ENCODE measurements around the gene LRRC59. TPM values are rescaled to one million over a fixed set of nuclear protein-coding genes. Genes with fewer than 3 reads are reported as not detected.

Gene LRRC59
- total and polyA plus RNA-seq, 2 of the 13 experiments (the other 11 are each of a cell fraction or from before 2014, with no cell fraction given) = 87.3 to 222 TPM

- TF ChIP-seq LRRFIP1 (CRISPR knock-in tag; conservative IDR thresholded peaks at IDR 0.05) (no peak), KDM3A (CRISPR knock-in tag; IDR thresholded peaks at IDR 0.05; ENCODE audit: low read depth) (peak; percentile 86; the same call in 1 of the 2 replicates), MTERF4 (CRISPR knock-in tag; IDR thresholded peaks at IDR 0.05) (no peak), HOXA3 (CRISPR knock-in tag; IDR thresholded peaks at IDR 0.05) (no peak), PHF21A (CRISPR knock-in tag; IDR thresholded peaks at IDR 0.05) (0 out of 2 replicates have a peak, but pooled peaks have one; percentile 44), SP4 (CRISPR knock-in tag; IDR thresholded peaks at IDR 0.05) (no peak), RFX1 (IDR thresholded peaks at IDR 0.05) (no peak), ZFP36L1 (CRISPR knock-in tag; IDR thresholded peaks at IDR 0.05) (0 out of 2 replicates have a peak, but pooled peaks have one; percentile 25), PATZ1 (CRISPR knock-in tag; IDR thresholded peaks at IDR 0.05) (peak; percentile 53; the same call in 1 of the 2 replicates), ZIK1 (CRISPR knock-in tag; IDR thresholded peaks at IDR 0.05; ENCODE audit: borderline replicate concordance, low read depth) (no peak), CCAR2 (optimal IDR thresholded peaks at IDR 0.05; ENCODE audit: low read depth, low read length) (no peak), JUNB (CRISPR knock-in tag; IDR thresholded peaks at IDR 0.05; ENCODE audit: borderline replicate concordance) (no peak; the same call in 1 of the 2 replicates), SRF (IDR thresholded peaks at IDR 0.05; ENCODE audit: low read depth, low read length) (no peak), ZNF296 (CRISPR knock-in tag; conservative IDR thresholded peaks at IDR 0.05) (no peak), SPEN (CRISPR knock-in tag; IDR thresholded peaks at IDR 0.05; ENCODE audit: low read depth) (no peak), MXD3 (CRISPR knock-in tag; IDR thresholded peaks at IDR 0.05) (peak; percentile 42; the same call in 1 of the 2 replicates), SNAPC4 (CRISPR knock-in tag; IDR thresholded peaks at IDR 0.05) (no peak)
Observed at GRCh38 chr17:50423553-50424159, 26.3 kb upstream of the LRRC59 start (continued).

Measured in HepG2 (cell line).